ENCODE data around the gene LRIG2.

The LRIG2 gene

DNA sequence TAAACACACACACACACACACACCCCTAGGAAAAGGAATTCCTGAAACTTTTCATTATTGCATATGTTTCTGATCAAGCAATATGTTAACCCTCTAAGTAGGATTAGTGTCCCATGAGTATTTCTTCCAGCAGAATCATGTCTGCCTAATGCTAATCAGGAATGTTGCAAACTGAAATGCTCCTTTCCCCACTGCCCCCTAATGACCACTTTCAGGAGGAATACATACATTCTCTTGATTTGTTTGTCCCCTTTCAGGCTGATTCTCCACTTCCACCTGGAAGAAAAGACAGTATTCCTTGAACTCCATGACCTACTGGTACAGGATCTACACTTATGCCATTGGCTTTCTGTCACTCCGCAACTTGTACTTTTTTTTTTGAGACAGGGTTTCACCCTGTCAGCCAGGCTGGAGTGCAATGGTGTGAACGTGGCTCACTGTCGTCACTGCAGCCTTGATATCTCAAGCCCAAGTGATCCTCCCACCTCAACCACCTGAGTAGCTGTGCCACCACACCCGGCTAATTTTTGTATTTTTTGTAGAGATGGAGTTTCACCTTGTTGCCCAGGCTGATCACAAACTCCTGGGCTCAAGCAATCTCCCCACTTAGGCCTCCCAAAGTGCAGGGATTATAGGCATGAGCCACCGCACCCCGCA, 56.7 kb downstream of the LRIG2 start:
- Mint-ChIP-seq H3K9me3 (no peaks in the 10 kb centered on the region), H3K36me3 (peaks cover 29 to 45% of the 10 kb centered on the region in 2 donors), H3K27me3 (no peaks in the 10 kb centered on the region), H3K27ac (peak overlapping the region; percentile 88), H3K4me3 (peak overlapping the region; percentile 71), H3K4me1 (peaks cover 17 to 54% of the 10 kb centered on the region in 2 donors)
- DNase-seq, result peak; percentile 20
- peak; percentile 73 to 77 for ATAC-seq (replicated peaks)

DNA sequence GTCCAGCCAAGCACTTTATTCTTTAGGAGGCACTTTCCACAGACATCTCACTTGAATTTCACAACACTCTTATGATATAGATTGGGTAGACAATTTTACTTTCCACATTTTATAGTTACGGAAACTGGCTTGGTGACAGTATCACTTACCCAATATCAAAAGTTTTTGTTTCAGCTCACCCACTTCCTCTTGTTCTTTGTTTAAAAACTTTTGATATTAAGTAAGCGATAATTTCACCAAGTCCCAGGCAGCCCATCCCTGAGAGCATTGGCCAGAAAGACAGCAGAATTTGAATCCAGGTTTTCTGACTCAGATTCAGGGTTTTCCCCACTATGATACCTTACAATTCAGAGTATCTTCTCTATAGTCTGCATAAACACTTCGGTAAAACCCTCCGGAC, 60.0 kb downstream of the LRIG2 start:
- Mint-ChIP-seq H3K36me3 (peaks cover 20 to 31% of the 10 kb centered on the region in 2 donors), H3K27ac (no peak overlapping the region), H3K4me3 (no peak overlapping the region), H3K27me3 (no peaks in the 10 kb centered on the region), H3K4me1 (peaks cover 17 to 54% of the 10 kb centered on the region in 2 donors), H3K9me3 (no peaks in the 10 kb centered on the region)
- peak; percentile 9 for DNase-seq
- peak; percentile 73 to 81 for ATAC-seq (replicated peaks)

DNA sequence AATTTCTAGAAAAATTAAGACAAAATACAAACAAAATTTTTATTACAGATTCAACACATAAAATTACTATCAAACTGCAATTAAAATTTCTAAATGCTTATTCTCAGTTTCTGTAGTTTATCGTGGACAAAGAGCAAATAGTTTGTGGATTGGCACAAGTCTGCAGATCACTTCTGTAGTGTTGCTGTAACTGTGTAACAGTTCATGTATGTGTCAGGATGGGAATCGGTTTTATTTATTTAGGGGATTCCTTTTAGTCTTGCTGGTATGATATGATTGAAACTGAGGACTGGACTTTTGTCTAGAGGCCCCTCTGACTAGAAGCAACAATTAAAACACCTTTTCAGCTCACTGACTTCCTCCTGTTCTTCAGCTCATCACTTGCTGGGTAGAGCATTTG, 60.8 kb downstream of the LRIG2 start:
- no peak overlapping the region for H3K4me3 Mint-ChIP-seq
- ATAC-seq (replicated peaks) (no peak), DNase-seq (no peak)
- peaks cover 17 to 54% of the 10 kb centered on the region in 2 donors for H3K4me1 Mint-ChIP-seq
- H3K27ac Mint-ChIP-seq, result no peak overlapping the region
- peaks cover 17 to 28% of the 10 kb centered on the region in 2 donors for H3K36me3 Mint-ChIP-seq
- no peaks in the 10 kb centered on the region for H3K9me3 Mint-ChIP-seq
- no peaks in the 10 kb centered on the region for H3K27me3 Mint-ChIP-seq

- H3K4me3 Mint-ChIP-seq, result no peak overlapping the region
- no peak overlapping the region for H3K27ac Mint-ChIP-seq
- no peak for DNase-seq
- no peak for ATAC-seq (replicated peaks)
- peaks cover 13 to 18% of the 10 kb centered on the region in 2 donors for H3K36me3 Mint-ChIP-seq
- no peaks in the 10 kb centered on the region for H3K9me3 Mint-ChIP-seq
- no peaks in the 10 kb centered on the region for H3K27me3 Mint-ChIP-seq
- H3K4me1 Mint-ChIP-seq, result peaks cover 10 to 38% of the 10 kb centered on the region in 2 donors
Measured at GRCh38 chr1:113135460-113135859, 62.5 kb downstream of the LRIG2 start.

GRCh38 chr1:113136476-113136875, 63.5 kb downstream of the LRIG2 start:
- peaks cover 14 to 36% of the 10 kb centered on the region in 2 donors for H3K4me1 Mint-ChIP-seq
- H3K36me3 Mint-ChIP-seq, result peaks cover 12 to 15% of the 10 kb centered on the region in 2 donors
- H3K27ac Mint-ChIP-seq, result no peak overlapping the region
- no peaks in the 10 kb centered on the region for H3K27me3 Mint-ChIP-seq
- H3K4me3 Mint-ChIP-seq, result no peak overlapping the region
- DNase-seq (no peak), ATAC-seq (replicated peaks) (no peak)
- H3K9me3 Mint-ChIP-seq, result no peaks in the 10 kb centered on the region

- Mint-ChIP-seq H3K4me1 (peaks cover 9 to 25% of the 10 kb centered on the region in 2 donors), H3K36me3 (peaks cover 11 to 14% of the 10 kb centered on the region in 2 donors), H3K4me3 (no peak overlapping the region), H3K27me3 (no peaks in the 10 kb centered on the region), H3K9me3 (no peaks in the 10 kb centered on the region), H3K27ac (no peak overlapping the region)
- no peak for DNase-seq
- ATAC-seq (replicated peaks), result no peak
Measured at GRCh38 chr1:113137563-113137962, 64.6 kb downstream of the LRIG2 start.

GRCh38 chr1:113138778-113139177, 65.8 kb downstream of the LRIG2 start:
- H3K4me3 Mint-ChIP-seq, result no peak overlapping the region
- no peaks in the 10 kb centered on the region for H3K27me3 Mint-ChIP-seq
- ATAC-seq (replicated peaks) (no peak), DNase-seq (no peak)
- peaks cover 9 to 17% of the 10 kb centered on the region in 2 donors for H3K4me1 Mint-ChIP-seq
- H3K36me3 Mint-ChIP-seq, result peaks cover 7 to 9% of the 10 kb centered on the region in 2 donors
- no peaks in the 10 kb centered on the region for H3K9me3 Mint-ChIP-seq
- H3K27ac Mint-ChIP-seq, result no peak overlapping the region

DNA sequence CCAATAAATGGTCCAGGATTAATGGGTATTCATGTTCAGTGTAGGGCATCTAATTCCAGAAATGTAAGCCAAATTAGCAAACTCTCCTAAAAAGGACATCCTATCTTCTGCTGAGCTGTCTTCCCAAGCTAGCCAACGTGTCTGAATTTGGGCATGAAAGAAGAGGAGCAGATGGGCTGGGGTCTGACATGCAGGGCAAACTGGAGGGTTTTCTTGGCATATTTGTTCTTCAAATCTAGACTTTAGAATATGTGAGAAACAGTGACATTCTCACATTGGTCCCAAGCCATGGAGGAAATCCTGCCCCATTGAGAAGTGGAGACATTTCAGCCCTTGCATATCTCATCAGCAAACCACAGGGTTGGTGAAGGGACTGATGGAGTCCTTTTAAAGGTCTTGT, 67.2 kb downstream of the LRIG2 start:
- no peaks in the 10 kb centered on the region for H3K9me3 Mint-ChIP-seq
- ATAC-seq (replicated peaks) (peak in 1 of 2 donors; percentile 9), DNase-seq (no peak)
- H3K4me3 Mint-ChIP-seq, result no peak overlapping the region
- peaks cover 8 to 9% of the 10 kb centered on the region in 2 donors for H3K4me1 Mint-ChIP-seq
- peaks cover 0 to under 1% of the 10 kb centered on the region in 2 donors for H3K36me3 Mint-ChIP-seq
- no peak overlapping the region for H3K27ac Mint-ChIP-seq
- H3K27me3 Mint-ChIP-seq, result no peaks in the 10 kb centered on the region

DNA sequence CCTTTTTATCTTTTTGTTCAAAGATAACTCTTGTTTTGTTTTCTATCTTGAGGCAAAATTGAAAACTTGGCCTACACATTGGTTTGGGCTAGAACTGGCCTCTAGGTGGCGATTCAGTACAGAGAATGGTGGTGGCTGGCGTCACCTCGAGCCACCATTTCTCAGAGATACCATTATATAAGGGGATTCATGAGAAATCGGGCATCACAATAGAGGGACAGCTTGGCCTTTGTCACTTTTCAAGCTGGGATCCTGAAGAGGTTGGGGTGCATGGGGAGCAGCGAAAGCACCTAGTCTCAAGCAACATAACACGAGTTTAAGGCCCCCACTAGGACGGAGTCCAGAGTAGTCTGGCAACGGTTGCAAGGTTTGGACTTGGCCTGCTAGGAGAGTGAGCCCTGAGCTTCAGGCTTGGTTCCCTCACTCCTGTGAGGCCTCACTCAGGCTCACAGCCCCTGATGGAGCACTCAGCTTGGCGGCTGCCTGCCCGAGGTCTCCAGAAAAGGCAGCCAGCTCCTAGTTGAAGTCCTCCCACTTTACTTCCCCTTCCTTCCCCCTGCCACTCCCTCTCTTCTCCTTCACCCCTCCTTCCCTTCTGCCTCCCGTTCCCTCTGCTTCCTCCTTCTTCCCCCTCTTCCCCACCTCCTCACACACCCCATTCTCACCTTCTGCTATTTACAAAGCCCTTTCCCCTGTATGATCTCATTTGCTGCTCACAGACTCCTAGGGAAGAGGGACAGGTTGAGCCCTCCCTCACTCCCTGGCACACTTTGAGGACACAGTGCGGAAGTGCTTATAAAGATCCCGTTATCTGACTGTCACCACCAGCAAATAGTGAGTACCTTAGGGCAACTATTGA, 67.8 kb downstream of the LRIG2 start:
- DNase-seq (peak; percentile 33), ATAC-seq (replicated peaks) (peak; percentile 96)
- no peaks in the 10 kb centered on the region for H3K9me3 Mint-ChIP-seq
- no peak overlapping the region for H3K27ac Mint-ChIP-seq
- H3K36me3 Mint-ChIP-seq, result no peaks in the 10 kb centered on the region
- peak overlapping the region in 1 of 2 donors; percentile 59 for H3K4me3 Mint-ChIP-seq
- peaks cover 8 to 9% of the 10 kb centered on the region in 2 donors for H3K4me1 Mint-ChIP-seq
- no peaks in the 10 kb centered on the region for H3K27me3 Mint-ChIP-seq

- no peaks in the 10 kb centered on the region for H3K9me3 Mint-ChIP-seq
- no peaks in the 10 kb centered on the region for H3K36me3 Mint-ChIP-seq
- no peak for DNase-seq
- no peak overlapping the region for H3K27ac Mint-ChIP-seq
- no peak overlapping the region for H3K4me3 Mint-ChIP-seq
- H3K27me3 Mint-ChIP-seq, result no peaks in the 10 kb centered on the region
- peaks cover 8 to 9% of the 10 kb centered on the region in 2 donors for H3K4me1 Mint-ChIP-seq
- no peak for ATAC-seq (replicated peaks)
Measured at GRCh38 chr1:113141650-113142473, 68.9 kb downstream of the LRIG2 start.

DNA sequence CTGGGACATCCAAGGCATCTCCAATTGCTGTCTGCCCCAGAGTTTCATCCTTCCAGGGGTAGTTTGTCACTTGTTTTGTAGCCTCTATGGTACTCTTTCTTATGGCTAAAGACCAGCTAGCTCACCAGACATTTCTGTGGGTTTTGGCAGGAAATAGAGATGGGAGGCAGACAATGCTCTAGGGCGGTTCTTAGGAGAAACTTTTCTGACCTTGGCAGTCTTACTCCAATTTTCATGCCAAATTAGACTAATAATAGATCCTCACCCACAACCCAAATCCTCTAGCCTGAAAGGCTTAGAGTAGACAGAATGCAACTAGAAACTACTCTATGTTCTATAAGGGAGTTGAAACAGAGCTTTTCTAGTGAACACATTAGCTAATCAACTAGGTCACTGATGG, 69.8 kb downstream of the LRIG2 start:
- H3K27ac Mint-ChIP-seq, result no peak overlapping the region
- DNase-seq (no peak), ATAC-seq (replicated peaks) (no peak)
- H3K4me1 Mint-ChIP-seq, result peaks cover 8 to 9% of the 10 kb centered on the region in 2 donors
- H3K36me3 Mint-ChIP-seq, result no peaks in the 10 kb centered on the region
- H3K9me3 Mint-ChIP-seq, result no peaks in the 10 kb centered on the region
- H3K4me3 Mint-ChIP-seq, result no peak overlapping the region
- no peaks in the 10 kb centered on the region for H3K27me3 Mint-ChIP-seq

- Mint-ChIP-seq H3K9me3 (no peaks in the 10 kb centered on the region), H3K4me3 (no peak overlapping the region), H3K27ac (no peak overlapping the region), H3K4me1 (no peaks in the 10 kb centered on the region), H3K27me3 (no peaks in the 10 kb centered on the region), H3K36me3 (no peaks in the 10 kb centered on the region)
- no peak for DNase-seq
- ATAC-seq (replicated peaks), result no peak
Measured at GRCh38 chr1:113146242-113147072, 73.5 kb downstream of the LRIG2 start.

- ATAC-seq (replicated peaks), result no peak
- no peaks in the 10 kb centered on the region for H3K4me1 Mint-ChIP-seq
Measured at GRCh38 chr1:113147073-113147625, 74.2 kb downstream of the LRIG2 start.

More at GRCh38 chr1:113147073-113147625, 74.2 kb downstream of the LRIG2 start:
- Mint-ChIP-seq H3K4me3 (no peak overlapping the region), H3K36me3 (no peaks in the 10 kb centered on the region), H3K9me3 (no peaks in the 10 kb centered on the region), H3K27ac (no peak overlapping the region), H3K27me3 (no peaks in the 10 kb centered on the region)
- no peak for DNase-seq

Data from stimulated activated naive B cell treated with anti-CD40 and anti-IgM and Interleukin-4, amounts not matched to agents 10 μg/mL and 1 μg/mL and 100 μg/mL, for 72 hours (primary cell).